ENCODE measurements around the gene FAM9B. TPM values are rescaled to one million over a fixed set of nuclear protein-coding genes. Genes with fewer than 3 reads are reported as not detected.

Gene FAM9B
- polyA plus RNA-seq, 1 donor from 2014 or later, result not detected

DNA sequence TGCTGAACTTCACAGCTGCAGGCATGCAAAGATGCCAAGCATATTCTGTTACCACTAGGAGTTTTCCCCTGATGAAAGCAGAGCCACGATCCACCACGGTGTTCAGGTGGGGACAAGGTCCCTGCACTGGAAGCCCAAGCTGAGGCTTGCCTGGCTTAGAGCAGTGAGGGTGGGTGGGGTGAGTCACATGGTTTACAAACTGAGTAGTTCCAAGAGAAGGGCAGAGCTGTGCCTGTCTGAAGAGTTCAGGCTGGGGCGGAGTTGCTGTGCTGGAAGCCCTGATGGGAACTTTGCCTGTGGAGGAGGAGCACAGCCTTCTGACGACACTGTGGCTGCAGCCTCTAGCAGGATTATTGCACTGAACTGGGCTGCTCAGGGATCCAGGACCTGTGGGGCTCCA is 45.5 kb downstream of the FAM9B start:
- Histone ChIP-seq H3K9me3 (ENCODE audit: low read length) (no peaks in the 10 kb centered on the region), H3K4me2 (ENCODE audit: low read length) (no peak overlapping the region), H3K4me3 (ENCODE audit: low read length) (no peak overlapping the region), H3K79me2 (replicated peaks; ENCODE audit: insufficient read depth, low read length) (no peaks in the 10 kb centered on the region), H3K9ac (ENCODE audit: low read length) (no peak overlapping the region), H4K20me1 (ENCODE audit: insufficient read depth) (no peaks in the 10 kb centered on the region), H2AFZ (ENCODE audit: low read depth, low read length) (no peak overlapping the region), H3K27me3 (ENCODE audit: insufficient read depth, low read depth, low read length) (no peaks in the 10 kb centered on the region), H3K36me3 (ENCODE audit: insufficient read depth, low read length) (no peaks in the 10 kb centered on the region), H3F3A (ENCODE audit: insufficient read depth, low read length, poor library complexity, severe bottlenecking) (no peaks in the 10 kb centered on the region), H3K9me2 (ENCODE audit: insufficient read depth, low read length) (no peaks in the 10 kb centered on the region), H3K27ac (ENCODE audit: low read length) (no peak overlapping the region)
- TF ChIP-seq SMC3 (conservative IDR thresholded peaks at IDR 0.05; ENCODE audit: poor library complexity), result no peak
- no peak for TF ChIP-seq EZH2 (IDR thresholded peaks at IDR 0.05; ENCODE audit: borderline replicate concordance, insufficient read depth, low read length, poor library complexity, severe bottlenecking)
- no peak for TF ChIP-seq POLR2AphosphoS5 (IDR thresholded peaks at IDR 0.05)
- TF ChIP-seq EP300 (conservative IDR thresholded peaks at IDR 0.05; ENCODE audit: poor library complexity, severe bottlenecking), result no peak
- TF ChIP-seq TAF1 (IDR thresholded peaks at IDR 0.05; ENCODE audit: low read depth), result no peak
- TF ChIP-seq RAD21 (conservative IDR thresholded peaks at IDR 0.05), result no peak
- TF ChIP-seq, protein P1, sequence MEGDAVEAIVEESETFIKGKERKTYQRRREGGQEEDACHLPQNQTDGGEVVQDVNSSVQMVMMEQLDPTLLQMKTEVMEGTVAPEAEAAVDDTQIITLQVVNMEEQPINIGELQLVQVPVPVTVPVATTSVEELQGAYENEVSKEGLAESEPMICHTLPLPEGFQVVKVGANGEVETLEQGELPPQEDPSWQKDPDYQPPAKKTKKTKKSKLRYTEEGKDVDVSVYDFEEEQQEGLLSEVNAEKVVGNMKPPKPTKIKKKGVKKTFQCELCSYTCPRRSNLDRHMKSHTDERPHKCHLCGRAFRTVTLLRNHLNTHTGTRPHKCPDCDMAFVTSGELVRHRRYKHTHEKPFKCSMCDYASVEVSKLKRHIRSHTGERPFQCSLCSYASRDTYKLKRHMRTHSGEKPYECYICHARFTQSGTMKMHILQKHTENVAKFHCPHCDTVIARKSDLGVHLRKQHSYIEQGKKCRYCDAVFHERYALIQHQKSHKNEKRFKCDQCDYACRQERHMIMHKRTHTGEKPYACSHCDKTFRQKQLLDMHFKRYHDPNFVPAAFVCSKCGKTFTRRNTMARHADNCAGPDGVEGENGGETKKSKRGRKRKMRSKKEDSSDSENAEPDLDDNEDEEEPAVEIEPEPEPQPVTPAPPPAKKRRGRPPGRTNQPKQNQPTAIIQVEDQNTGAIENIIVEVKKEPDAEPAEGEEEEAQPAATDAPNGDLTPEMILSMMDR (IDR thresholded peaks at IDR 0.05; ENCODE audit: poor library complexity, severe bottlenecking), result no peak

DNA sequence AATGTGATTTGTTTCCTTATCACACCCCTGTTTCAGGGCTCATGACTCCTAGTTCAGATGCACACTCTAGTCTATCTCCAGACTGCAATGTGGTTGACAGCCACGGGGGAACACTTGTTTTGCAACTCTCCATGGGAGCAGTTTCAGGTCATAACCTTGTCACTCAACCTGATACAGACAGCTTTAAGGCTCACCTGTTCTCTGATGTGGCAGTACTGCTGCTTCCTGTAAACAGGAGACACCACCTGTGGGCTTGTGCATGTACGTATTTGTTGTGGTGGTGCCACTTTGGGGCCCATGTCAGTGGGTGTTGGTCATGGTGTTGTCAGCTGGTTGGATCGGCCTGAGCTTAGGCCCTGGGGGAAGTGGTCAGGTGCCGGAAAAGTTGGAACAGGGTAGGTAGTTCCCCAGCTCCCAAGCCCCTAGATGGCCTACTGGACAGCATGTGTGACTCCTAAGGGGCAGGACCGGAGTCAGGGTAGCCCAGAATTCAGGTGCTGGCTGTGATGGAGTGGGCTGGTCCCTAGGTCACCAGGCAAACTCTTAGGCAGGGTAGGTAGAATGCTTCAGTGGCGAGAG is 46.2 kb downstream of the FAM9B start:
- Histone ChIP-seq H3K9ac (ENCODE audit: low read length) (no peak overlapping the region), H3K27ac (ENCODE audit: low read length) (no peak overlapping the region), H3K9me2 (ENCODE audit: insufficient read depth, low read length) (no peaks in the 10 kb centered on the region), H2AFZ (ENCODE audit: low read depth, low read length) (no peak overlapping the region), H3K36me3 (ENCODE audit: insufficient read depth, low read length) (no peaks in the 10 kb centered on the region), H4K20me1 (ENCODE audit: insufficient read depth) (no peaks in the 10 kb centered on the region), H3K79me2 (replicated peaks; ENCODE audit: insufficient read depth, low read length) (no peaks in the 10 kb centered on the region), H3K9me3 (ENCODE audit: low read length) (no peaks in the 10 kb centered on the region), H3K27me3 (ENCODE audit: insufficient read depth, low read depth, low read length) (no peaks in the 10 kb centered on the region), H3K4me3 (ENCODE audit: low read length) (no peak overlapping the region), H3K4me2 (ENCODE audit: low read length) (no peak overlapping the region), H3F3A (ENCODE audit: insufficient read depth, low read length, poor library complexity, severe bottlenecking) (no peaks in the 10 kb centered on the region)
- TF ChIP-seq, protein P1 (IDR thresholded peaks at IDR 0.05; ENCODE audit: poor library complexity, severe bottlenecking), result no peak
- TF ChIP-seq EZH2 (IDR thresholded peaks at IDR 0.05; ENCODE audit: borderline replicate concordance, insufficient read depth, low read length, poor library complexity, severe bottlenecking) (no peak), RAD21 (conservative IDR thresholded peaks at IDR 0.05) (no peak), POLR2AphosphoS5 (IDR thresholded peaks at IDR 0.05) (no peak), SMC3 (conservative IDR thresholded peaks at IDR 0.05; ENCODE audit: poor library complexity) (no peak), EP300 (conservative IDR thresholded peaks at IDR 0.05; ENCODE audit: poor library complexity, severe bottlenecking) (no peak), TAF1 (IDR thresholded peaks at IDR 0.05; ENCODE audit: low read depth) (no peak)
- TF ChIP-seq, protein P2, sequence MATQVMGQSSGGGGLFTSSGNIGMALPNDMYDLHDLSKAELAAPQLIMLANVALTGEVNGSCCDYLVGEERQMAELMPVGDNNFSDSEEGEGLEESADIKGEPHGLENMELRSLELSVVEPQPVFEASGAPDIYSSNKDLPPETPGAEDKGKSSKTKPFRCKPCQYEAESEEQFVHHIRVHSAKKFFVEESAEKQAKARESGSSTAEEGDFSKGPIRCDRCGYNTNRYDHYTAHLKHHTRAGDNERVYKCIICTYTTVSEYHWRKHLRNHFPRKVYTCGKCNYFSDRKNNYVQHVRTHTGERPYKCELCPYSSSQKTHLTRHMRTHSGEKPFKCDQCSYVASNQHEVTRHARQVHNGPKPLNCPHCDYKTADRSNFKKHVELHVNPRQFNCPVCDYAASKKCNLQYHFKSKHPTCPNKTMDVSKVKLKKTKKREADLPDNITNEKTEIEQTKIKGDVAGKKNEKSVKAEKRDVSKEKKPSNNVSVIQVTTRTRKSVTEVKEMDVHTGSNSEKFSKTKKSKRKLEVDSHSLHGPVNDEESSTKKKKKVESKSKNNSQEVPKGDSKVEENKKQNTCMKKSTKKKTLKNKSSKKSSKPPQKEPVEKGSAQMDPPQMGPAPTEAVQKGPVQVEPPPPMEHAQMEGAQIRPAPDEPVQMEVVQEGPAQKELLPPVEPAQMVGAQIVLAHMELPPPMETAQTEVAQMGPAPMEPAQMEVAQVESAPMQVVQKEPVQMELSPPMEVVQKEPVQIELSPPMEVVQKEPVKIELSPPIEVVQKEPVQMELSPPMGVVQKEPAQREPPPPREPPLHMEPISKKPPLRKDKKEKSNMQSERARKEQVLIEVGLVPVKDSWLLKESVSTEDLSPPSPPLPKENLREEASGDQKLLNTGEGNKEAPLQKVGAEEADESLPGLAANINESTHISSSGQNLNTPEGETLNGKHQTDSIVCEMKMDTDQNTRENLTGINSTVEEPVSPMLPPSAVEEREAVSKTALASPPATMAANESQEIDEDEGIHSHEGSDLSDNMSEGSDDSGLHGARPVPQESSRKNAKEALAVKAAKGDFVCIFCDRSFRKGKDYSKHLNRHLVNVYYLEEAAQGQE (IDR thresholded peaks at IDR 0.05; ENCODE audit: borderline replicate concordance), result no peak

Measured in neural cell (in vitro differentiated cells).